ENCODE data around the gene SYCE1. TPM values are rescaled to one million over a fixed set of nuclear protein-coding genes. Genes with fewer than 3 reads are reported as not detected.

Gene SYCE1
- total and polyA plus RNA-seq, 2 donors (not counting 1 experiment from before 2014, with no cell fraction given), result 0.17 to 0.30 TPM

- H3K36me3 ChIP-seq (ENCODE audit: control insufficient read depth, insufficient read depth, low read length), result no peaks in the 10 kb centered on the region
- H3K4me1 ChIP-seq (ENCODE audit: control insufficient read depth, extremely low read depth, insufficient read depth, low read length), result no peaks in the 10 kb centered on the region
- no peaks in the 10 kb centered on the region for H3K27me3 ChIP-seq (ENCODE audit: control insufficient read depth, insufficient read depth, low read length)
- no peak overlapping the region for H3K27ac ChIP-seq (ENCODE audit: insufficient read depth, low read length)
- H2AFZ ChIP-seq (ENCODE audit: low read length), result no peak overlapping the region
- H3K9me3 ChIP-seq (ENCODE audit: control insufficient read depth, insufficient read depth, low read depth, low read length), result no peaks in the 10 kb centered on the region
- TF ChIP-seq, protein P1, sequence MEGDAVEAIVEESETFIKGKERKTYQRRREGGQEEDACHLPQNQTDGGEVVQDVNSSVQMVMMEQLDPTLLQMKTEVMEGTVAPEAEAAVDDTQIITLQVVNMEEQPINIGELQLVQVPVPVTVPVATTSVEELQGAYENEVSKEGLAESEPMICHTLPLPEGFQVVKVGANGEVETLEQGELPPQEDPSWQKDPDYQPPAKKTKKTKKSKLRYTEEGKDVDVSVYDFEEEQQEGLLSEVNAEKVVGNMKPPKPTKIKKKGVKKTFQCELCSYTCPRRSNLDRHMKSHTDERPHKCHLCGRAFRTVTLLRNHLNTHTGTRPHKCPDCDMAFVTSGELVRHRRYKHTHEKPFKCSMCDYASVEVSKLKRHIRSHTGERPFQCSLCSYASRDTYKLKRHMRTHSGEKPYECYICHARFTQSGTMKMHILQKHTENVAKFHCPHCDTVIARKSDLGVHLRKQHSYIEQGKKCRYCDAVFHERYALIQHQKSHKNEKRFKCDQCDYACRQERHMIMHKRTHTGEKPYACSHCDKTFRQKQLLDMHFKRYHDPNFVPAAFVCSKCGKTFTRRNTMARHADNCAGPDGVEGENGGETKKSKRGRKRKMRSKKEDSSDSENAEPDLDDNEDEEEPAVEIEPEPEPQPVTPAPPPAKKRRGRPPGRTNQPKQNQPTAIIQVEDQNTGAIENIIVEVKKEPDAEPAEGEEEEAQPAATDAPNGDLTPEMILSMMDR (conservative IDR thresholded peaks at IDR 0.05 in 1 of 2, IDR thresholded peaks at IDR 0.05 in 1 of 2; ENCODE audit: low read depth in 1 of 2, low read length in 2 of 2), result no peak
- no peak for TF ChIP-seq EZH2 (IDR thresholded peaks at IDR 0.05; ENCODE audit: low read length, missing control alignments)
- no peaks in the 10 kb centered on the region for H4K20me1 ChIP-seq (ENCODE audit: control insufficient read depth, extremely low read depth, insufficient read depth, low read length)
- no peak for DNase-seq (ENCODE audit: low read depth in 2 of 2)
- H3K9ac ChIP-seq (ENCODE audit: insufficient read depth, low read length), result no peak overlapping the region
- no peaks in the 10 kb centered on the region for H3K79me2 ChIP-seq (ENCODE audit: control insufficient read depth, insufficient read depth, low read length)
- no peak overlapping the region for H3K4me2 ChIP-seq (ENCODE audit: extremely low read depth, insufficient read depth, low read length)
- no peak overlapping the region for H3K4me3 ChIP-seq (replicated peaks in 1 of 4; ENCODE audit: control extremely low read depth in 1 of 4, insufficient read depth in 1 of 4, low read depth in 3 of 4, low read length in 4 of 4)
Measured at GRCh38 chr10:133557381-133557780, 8.0 kb downstream of the SYCE1 start.

- H3K4me1 ChIP-seq (ENCODE audit: control insufficient read depth, extremely low read depth, insufficient read depth, low read length), result no peaks in the 10 kb centered on the region
- no peaks in the 10 kb centered on the region for H3K79me2 ChIP-seq (ENCODE audit: control insufficient read depth, insufficient read depth, low read length)
- H3K9me3 ChIP-seq (ENCODE audit: control insufficient read depth, insufficient read depth, low read depth, low read length), result no peaks in the 10 kb centered on the region
- no peak overlapping the region for H3K27ac ChIP-seq (ENCODE audit: insufficient read depth, low read length)
- no peaks in the 10 kb centered on the region for H3K27me3 ChIP-seq (ENCODE audit: control insufficient read depth, insufficient read depth, low read length)
- H3K4me3 ChIP-seq (replicated peaks in 1 of 4; ENCODE audit: control extremely low read depth in 1 of 4, insufficient read depth in 1 of 4, low read depth in 3 of 4, low read length in 4 of 4), result no peak overlapping the region
- no peak overlapping the region for H2AFZ ChIP-seq (ENCODE audit: low read length)
- H3K36me3 ChIP-seq (ENCODE audit: control insufficient read depth, insufficient read depth, low read length), result no peaks in the 10 kb centered on the region
- no peaks in the 10 kb centered on the region for H4K20me1 ChIP-seq (ENCODE audit: control insufficient read depth, extremely low read depth, insufficient read depth, low read length)
- no peak for TF ChIP-seq EZH2 (IDR thresholded peaks at IDR 0.05; ENCODE audit: low read length, missing control alignments)
- TF ChIP-seq, protein P1 (conservative IDR thresholded peaks at IDR 0.05 in 1 of 2, IDR thresholded peaks at IDR 0.05 in 1 of 2; ENCODE audit: low read depth in 1 of 2, low read length in 2 of 2), result no peak
- H3K4me2 ChIP-seq (ENCODE audit: extremely low read depth, insufficient read depth, low read length), result no peak overlapping the region
- no peak overlapping the region for H3K9ac ChIP-seq (ENCODE audit: insufficient read depth, low read length)
- DNase-seq (ENCODE audit: low read depth in 2 of 2), result no peak
Measured at GRCh38 chr10:133555521-133555920, 9.9 kb downstream of the SYCE1 start.

- H3K79me2 ChIP-seq (ENCODE audit: control insufficient read depth, insufficient read depth, low read length), result no peaks in the 10 kb centered on the region
- no peak overlapping the region for H3K4me3 ChIP-seq (replicated peaks in 1 of 4; ENCODE audit: control extremely low read depth in 1 of 4, insufficient read depth in 1 of 4, low read depth in 3 of 4, low read length in 4 of 4)
- H3K4me1 ChIP-seq (ENCODE audit: control insufficient read depth, extremely low read depth, insufficient read depth, low read length), result no peaks in the 10 kb centered on the region
- H3K9ac ChIP-seq (ENCODE audit: insufficient read depth, low read length), result no peak overlapping the region
- no peaks in the 10 kb centered on the region for H3K36me3 ChIP-seq (ENCODE audit: control insufficient read depth, insufficient read depth, low read length)
- H3K27ac ChIP-seq (ENCODE audit: insufficient read depth, low read length), result no peak overlapping the region
- no peak overlapping the region for H3K4me2 ChIP-seq (ENCODE audit: extremely low read depth, insufficient read depth, low read length)
- H3K9me3 ChIP-seq (ENCODE audit: control insufficient read depth, insufficient read depth, low read depth, low read length), result no peaks in the 10 kb centered on the region
- no peak for TF ChIP-seq EZH2 (IDR thresholded peaks at IDR 0.05; ENCODE audit: low read length, missing control alignments)
- TF ChIP-seq, protein P1 (conservative IDR thresholded peaks at IDR 0.05 in 1 of 2, IDR thresholded peaks at IDR 0.05 in 1 of 2; ENCODE audit: low read depth in 1 of 2, low read length in 2 of 2), result no peak
- H3K27me3 ChIP-seq (ENCODE audit: control insufficient read depth, insufficient read depth, low read length), result no peaks in the 10 kb centered on the region
- H4K20me1 ChIP-seq (ENCODE audit: control insufficient read depth, extremely low read depth, insufficient read depth, low read length), result no peaks in the 10 kb centered on the region
- H2AFZ ChIP-seq (ENCODE audit: low read length), result no peak overlapping the region
- no peak for DNase-seq (ENCODE audit: low read depth in 2 of 2)
Measured at GRCh38 chr10:133554600-133554999, 10.8 kb downstream of the SYCE1 start.
